Muscle layer of duodenum (tissue), 2 donors: ENCODE measurements around the gene ACLY.
"Not testable (repeated sequence)": the region's sequence is repeated elsewhere in the genome, so short reads cannot be mapped to it uniquely, and the experiment has no call there.

ENCODE experiments used
- H3K27ac ChIP-seq: one replicate; pipeline ENCODE4 v1.7.0; 2013; ENCODE audit warnings: mild to moderate bottlenecking, low read length
- H3K27me3 ChIP-seq: one replicate; pipeline ENCODE4 v1.7.0; 2013; ENCODE audit warnings: low read depth, mild to moderate bottlenecking, control low read depth, low read length
- H3K36me3 ChIP-seq, 2 donors: one replicate each; pipeline ENCODE4 v1.7.0; 2013; ENCODE audit warnings: low read length in 2 of 2, control low read depth in 1 of 2, mild to moderate bottlenecking in 1 of 2; ENCODE audit not compliant: insufficient read depth in 2 of 2, control insufficient read depth in 1 of 2
- H3K4me1 ChIP-seq, 2 donors: one replicate each; pipeline ENCODE4 v1.7.0; 2013; ENCODE audit warnings: low read length in 2 of 2, mild to moderate bottlenecking in 2 of 2, control low read depth in 1 of 2, moderate library complexity in 1 of 2; ENCODE audit not compliant: insufficient read depth in 2 of 2, control insufficient read depth in 1 of 2
- H3K4me3 ChIP-seq, 2 donors: one replicate each; pipeline ENCODE4 v1.7.0; 2013; ENCODE audit warnings: low read length in 2 of 2, low read depth in 1 of 2, mild to moderate bottlenecking in 1 of 2
- H3K9me3 ChIP-seq, 2 donors: one replicate each; pipeline ENCODE4 v1.7.0; 2013; ENCODE audit warnings: low read length in 2 of 2, control low read depth in 1 of 2, mild to moderate bottlenecking in 1 of 2; ENCODE audit not compliant: control insufficient read depth in 1 of 2
- donor health status: healthy.

ACLY gene

GRCh38 chr17:41937970-41938954, 19.5 kb upstream of the ACLY start:
- Histone ChIP-seq H3K36me3 (peaks cover 0 to 13% of the 10 kb centered on the region in 2 donors), H3K4me1 (no peaks in the 10 kb centered on the region), H3K9me3 (no peaks in the 10 kb centered on the region), H3K27me3 (no peaks in the 10 kb centered on the region), H3K27ac (no peak overlapping the region), H3K4me3 (no peak overlapping the region)

GRCh38 chr17:41935641-41936040, 16.9 kb upstream of the ACLY start:
- H3K36me3 ChIP-seq, result peaks cover 0 to 13% of the 10 kb centered on the region in 2 donors
- H3K4me3 ChIP-seq, result no peak overlapping the region
- no peaks in the 10 kb centered on the region for H3K4me1 ChIP-seq
- H3K9me3 ChIP-seq, result no peaks in the 10 kb centered on the region
- H3K27ac ChIP-seq, result no peak overlapping the region
- no peaks in the 10 kb centered on the region for H3K27me3 ChIP-seq

- Histone ChIP-seq H3K27me3 (no peaks in the 10 kb centered on the region), H3K4me1 (no peaks in the 10 kb centered on the region), H3K9me3 (no peaks in the 10 kb centered on the region), H3K4me3 (no peak overlapping the region), H3K36me3 (peaks cover 0 to 4% of the 10 kb centered on the region in 2 donors), H3K27ac (no peak overlapping the region)
Measured at GRCh38 chr17:41932816-41933389, 14.2 kb upstream of the ACLY start.

- H3K4me3 ChIP-seq, H3K27me3 ChIP-seq, H3K36me3 ChIP-seq, H3K4me1 ChIP-seq, H3K9me3 ChIP-seq, H3K27ac ChIP-seq: not testable (repeated sequence)
Measured at GRCh38 chr17:41931715-41932114, 13.0 kb upstream of the ACLY start.

GRCh38 chr17:41930833-41931156, 12.0 kb upstream of the ACLY start:
- peak overlapping the region; percentile 70 to 81 for H3K4me3 ChIP-seq
- not testable (repeated sequence) for H3K4me1 ChIP-seq, H3K27ac ChIP-seq, H3K9me3 ChIP-seq, H3K36me3 ChIP-seq, H3K27me3 ChIP-seq

- Histone ChIP-seq H3K9me3 (no peaks in the 10 kb centered on the region), H3K27me3 (no peaks in the 10 kb centered on the region), H3K27ac (peak within 1 kb of the TSS; percentile 90), H3K4me1 (no peaks in the 10 kb centered on the region), H3K4me3 (peak within 1 kb of the TSS; percentile 70 to 81), H3K36me3 (no peaks in the 10 kb centered on the region)
Measured at GRCh38 chr17:41930009-41930832, 11.5 kb upstream of the ACLY start, which contains the start of gene ODAD4. TSS of gene ODAD4 (plus strand) at chr17:41930617. CDS start at chr17:41930724, 107 bp downstream.

DNA sequence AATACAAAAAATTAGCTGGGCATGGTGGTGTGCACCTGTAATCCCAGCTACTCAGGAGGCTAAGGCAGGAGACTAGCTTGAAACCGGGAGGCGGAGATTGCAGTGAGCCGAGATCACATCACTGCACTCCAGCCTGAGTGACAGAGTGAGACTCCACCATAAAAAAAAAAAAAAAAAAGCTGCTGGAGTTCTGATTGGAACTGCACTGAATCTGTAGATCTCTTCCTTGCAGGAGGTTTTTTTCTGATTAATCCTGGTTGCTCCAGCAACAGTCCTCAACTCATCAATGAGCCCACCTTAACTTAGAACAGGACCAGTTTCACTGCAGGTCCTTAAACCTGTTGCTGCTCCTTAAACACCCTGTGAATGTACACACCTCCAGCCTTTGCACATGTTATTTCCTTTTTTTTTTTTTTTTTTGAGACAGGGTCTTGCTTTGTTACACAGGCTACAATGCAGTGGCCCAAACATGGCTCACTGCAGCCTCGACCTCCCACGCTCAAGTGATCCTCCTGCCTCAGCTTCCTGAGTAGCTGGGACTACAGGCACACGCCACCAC, 10.0 kb upstream of the ACLY start:
- H3K27ac ChIP-seq, result no peak overlapping the region
- H3K4me1 ChIP-seq, result no peaks in the 10 kb centered on the region
- H3K27me3 ChIP-seq, result no peaks in the 10 kb centered on the region
- H3K9me3 ChIP-seq, result no peaks in the 10 kb centered on the region
- no peak overlapping the region for H3K4me3 ChIP-seq
- no peaks in the 10 kb centered on the region for H3K36me3 ChIP-seq

GRCh38 chr17:41925991-41926590, 7.3 kb upstream of the ACLY start:
- Histone ChIP-seq H3K27me3 (no peaks in the 10 kb centered on the region), H3K4me1 (no peaks in the 10 kb centered on the region), H3K4me3 (no peak overlapping the region), H3K27ac (no peak overlapping the region), H3K9me3 (no peaks in the 10 kb centered on the region), H3K36me3 (no peaks in the 10 kb centered on the region)

GRCh38 chr17:41920580-41920955, 1.8 kb upstream of the ACLY start:
- Histone ChIP-seq H3K36me3 (no peaks in the 10 kb centered on the region), H3K4me3 (no peak overlapping the region)

GRCh38 chr17:41919840-41920579, 1.3 kb upstream of the ACLY start:
- no peaks in the 10 kb centered on the region for H3K9me3 ChIP-seq
- no peaks in the 10 kb centered on the region for H3K36me3 ChIP-seq
- no peak overlapping the region for H3K27ac ChIP-seq
- H3K4me3 ChIP-seq, result peak overlapping the region; percentile 84 to 92
- H3K4me1 ChIP-seq, result peaks cover 4 to 23% of the 10 kb centered on the region in 2 donors
- no peaks in the 10 kb centered on the region for H3K27me3 ChIP-seq

More at GRCh38 chr17:41920580-41920955, 1.8 kb upstream of the ACLY start:
- Histone ChIP-seq H3K27me3 (no peaks in the 10 kb centered on the region), H3K9me3 (no peaks in the 10 kb centered on the region), H3K4me1 (peaks cover 4 to 23% of the 10 kb centered on the region in 2 donors), H3K27ac (no peak overlapping the region)
